DND-41 (cell line): ENCODE measurements around the gene BTRC.

Experiments
- ATAC-seq: fragments of 200-7000 bp; cut with Tn5 transposase; 3 replicates; pipeline ENCODE4 v1.9.1; 2021; ENCODE audit warnings: low read depth; ENCODE audit not compliant: insufficient read depth
- DNase-seq: peaks from one replicate; pipeline ENCODE4 v3.0.0-alpha.2; 2020
- H2AFZ ChIP-seq: 2 replicates; pipeline ENCODE4 v1.6.0; 2012; ENCODE audit warnings: low read depth, low read length
- H3K27ac ChIP-seq: 2 replicates; pipeline ENCODE4 v1.5.1; 2012; ENCODE audit warnings: low read length, inconsistent platforms
- H3K27me3 ChIP-seq: fragments of 200-600 bp; sonication (generic); 2 replicates; pipeline ENCODE4 v1.6.0; 2012; ENCODE audit warnings: low read length, mild to moderate bottlenecking, inconsistent platforms; ENCODE audit not compliant: insufficient read depth, poor library complexity
- H3K36me3 ChIP-seq: 2 replicates; pipeline ENCODE4 v1.5.1; 2012; ENCODE audit warnings: low read length, inconsistent platforms; ENCODE audit not compliant: insufficient read depth
- H3K4me1 ChIP-seq: 2 replicates; pipeline ENCODE4 v1.5.1; 2012; ENCODE audit warnings: mild to moderate bottlenecking, low read length; ENCODE audit not compliant: insufficient read depth
- H3K4me2 ChIP-seq: 2 replicates; pipeline ENCODE4 v1.6.0; 2012; ENCODE audit warnings: mild to moderate bottlenecking, moderate library complexity, low read length, inconsistent platforms; ENCODE audit not compliant: insufficient read depth
- H3K4me3 ChIP-seq, 2 experiments: fragments of 200-600 bp in 1 of 2; shearing (Covaris generic) in 1 of 2; 2 replicates each; pipeline ENCODE4 v1.5.1; 2012 to 2016; ENCODE audit warnings: inconsistent platforms in 2 of 2, low read length in 2 of 2, mild to moderate bottlenecking in 2 of 2, low read depth in 1 of 2, moderate library complexity in 1 of 2
- H3K79me2 ChIP-seq: 2 replicates; pipeline ENCODE4 v1.6.0; 2012; ENCODE audit warnings: low read length, inconsistent platforms; ENCODE audit not compliant: insufficient read depth
- H3K9ac ChIP-seq: 2 replicates; pipeline ENCODE4 v1.6.0; 2012; ENCODE audit warnings: low read depth, mild to moderate bottlenecking, inconsistent platforms, low read length, moderate library complexity
- H3K9me3 ChIP-seq: 2 replicates; pipeline ENCODE4 v1.5.1; 2012; ENCODE audit warnings: low read length, moderate library complexity, mild to moderate bottlenecking, inconsistent platforms; ENCODE audit not compliant: insufficient read depth, severe bottlenecking
- H4K20me1 ChIP-seq: 2 replicates; pipeline ENCODE4 v1.6.0; 2012; ENCODE audit warnings: low read length; ENCODE audit not compliant: insufficient read depth
- EZH2 ChIP-seq: IDR thresholded peaks from 3 replicates; pipeline ENCODE4 v1.6.1; 2012; ENCODE audit warnings: borderline replicate concordance, low read depth, mild to moderate bottlenecking, moderate library complexity, low read length, inconsistent platforms; ENCODE audit not compliant: severe bottlenecking
- TF ChIP-seq, protein P1 (sequence below): IDR thresholded peaks from 2 replicates; pipeline ENCODE4 v1.5.1; 2012; ENCODE audit warnings: borderline replicate concordance, low read length, moderate library complexity, mild to moderate bottlenecking; ENCODE audit not compliant: poor library complexity, severe bottlenecking; ENCODE audit errors: extremely low read depth

The BTRC gene

GRCh38 chr10:101493782-101494281 lies 139.9 kb downstream of the BTRC start:
- no peak overlapping the region for H3K27ac ChIP-seq
- no peak for TF ChIP-seq EZH2
- TF ChIP-seq, protein P1, sequence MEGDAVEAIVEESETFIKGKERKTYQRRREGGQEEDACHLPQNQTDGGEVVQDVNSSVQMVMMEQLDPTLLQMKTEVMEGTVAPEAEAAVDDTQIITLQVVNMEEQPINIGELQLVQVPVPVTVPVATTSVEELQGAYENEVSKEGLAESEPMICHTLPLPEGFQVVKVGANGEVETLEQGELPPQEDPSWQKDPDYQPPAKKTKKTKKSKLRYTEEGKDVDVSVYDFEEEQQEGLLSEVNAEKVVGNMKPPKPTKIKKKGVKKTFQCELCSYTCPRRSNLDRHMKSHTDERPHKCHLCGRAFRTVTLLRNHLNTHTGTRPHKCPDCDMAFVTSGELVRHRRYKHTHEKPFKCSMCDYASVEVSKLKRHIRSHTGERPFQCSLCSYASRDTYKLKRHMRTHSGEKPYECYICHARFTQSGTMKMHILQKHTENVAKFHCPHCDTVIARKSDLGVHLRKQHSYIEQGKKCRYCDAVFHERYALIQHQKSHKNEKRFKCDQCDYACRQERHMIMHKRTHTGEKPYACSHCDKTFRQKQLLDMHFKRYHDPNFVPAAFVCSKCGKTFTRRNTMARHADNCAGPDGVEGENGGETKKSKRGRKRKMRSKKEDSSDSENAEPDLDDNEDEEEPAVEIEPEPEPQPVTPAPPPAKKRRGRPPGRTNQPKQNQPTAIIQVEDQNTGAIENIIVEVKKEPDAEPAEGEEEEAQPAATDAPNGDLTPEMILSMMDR = no peak

GRCh38 chr10:101494650-101495049 lies 140.7 kb downstream of the BTRC start:
- Histone ChIP-seq H4K20me1 (no peaks in the 10 kb centered on the region), H3K27ac (no peak overlapping the region), H3K27me3 (no peaks in the 10 kb centered on the region), H3K79me2 (no peaks in the 10 kb centered on the region), H3K9me3 (no peaks in the 10 kb centered on the region), H3K4me2 (no peak overlapping the region), H2AFZ (no peak overlapping the region), H3K36me3 (no peaks in the 10 kb centered on the region), H3K4me3 (no peak overlapping the region), H3K9ac (no peak overlapping the region), H3K4me1 (no peaks in the 10 kb centered on the region)
- ATAC-seq (no peak), DNase-seq (no peak)
- TF ChIP-seq EZH2 = no peak
- TF ChIP-seq, protein P1 = no peak

More at GRCh38 chr10:101493782-101494281, 139.9 kb downstream of the BTRC start:
- Histone ChIP-seq H3K4me3 (no peak overlapping the region), H3K4me1 (no peaks in the 10 kb centered on the region), H4K20me1 (no peaks in the 10 kb centered on the region), H3K4me2 (no peak overlapping the region), H3K79me2 (no peaks in the 10 kb centered on the region), H2AFZ (no peak overlapping the region), H3K9me3 (no peaks in the 10 kb centered on the region), H3K36me3 (no peaks in the 10 kb centered on the region), H3K27me3 (no peaks in the 10 kb centered on the region), H3K9ac (no peak overlapping the region)
- ATAC-seq = no peak
- no peak for DNase-seq

DNA sequence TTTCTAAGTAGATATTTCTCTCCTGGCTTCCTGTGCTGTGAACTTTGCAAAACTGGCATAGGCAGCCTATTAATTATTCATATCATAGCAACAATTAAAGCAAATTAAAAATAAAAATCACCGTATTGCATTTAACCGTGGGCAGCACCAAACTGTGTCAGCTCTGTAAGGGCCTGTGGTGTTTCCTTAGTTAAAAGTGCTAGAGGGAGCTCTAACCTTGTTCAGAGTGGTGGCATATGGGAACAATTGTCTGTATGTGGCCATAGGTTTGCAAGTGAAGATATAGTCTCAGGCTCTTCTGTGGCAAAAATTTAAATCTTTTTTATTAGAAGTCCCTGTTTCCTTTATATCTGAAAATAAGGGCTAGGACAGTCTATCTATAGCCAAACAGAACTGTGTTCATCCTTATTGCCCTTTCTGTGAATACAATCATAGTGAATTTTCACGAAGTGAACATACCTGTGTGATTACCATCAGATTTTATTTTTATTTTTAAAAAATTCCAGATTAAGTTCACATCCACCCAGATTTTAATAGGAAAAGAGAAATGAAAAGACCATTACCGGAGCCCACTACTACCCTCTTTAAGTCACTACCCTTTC lies 141.5 kb downstream of the BTRC start:
- Histone ChIP-seq H4K20me1 (no peaks in the 10 kb centered on the region), H3K4me2 (no peak overlapping the region), H3K36me3 (no peaks in the 10 kb centered on the region), H3K79me2 (no peaks in the 10 kb centered on the region), H3K4me1 (no peaks in the 10 kb centered on the region), H3K9me3 (no peaks in the 10 kb centered on the region), H3K9ac (no peak overlapping the region), H3K27ac (no peak overlapping the region), H3K27me3 (no peaks in the 10 kb centered on the region), H2AFZ (no peak overlapping the region), H3K4me3 (no peak overlapping the region)
- TF ChIP-seq, protein P1 = peak; percentile 42
- TF ChIP-seq EZH2 = no peak
- ATAC-seq (0 out of 3 replicates have a peak, but pooled peaks have one; percentile 58), DNase-seq (no peak)
